HEK293T (cell line): ENCODE results near the gene SLAMF8.

Experiments used
- BHLHE40 ChIP-seq: fragments of 450-650 bp; IDR thresholded peaks from 2 replicates; pipeline ENCODE4 v1.6.1; 2016; ENCODE audit warnings: mild to moderate bottlenecking, moderate library complexity, borderline replicate concordance
- ELF4 ChIP-seq: fragments of 450-650 bp; IDR thresholded peaks from 2 replicates; pipeline ENCODE4 v1.6.1; 2017; ENCODE audit warnings: antibody characterized with exemption
- FOXA1 ChIP-seq: fragments of 450-650 bp; IDR thresholded peaks from 2 replicates; pipeline ENCODE4 v1.6.1; 2016; ENCODE audit warnings: mild to moderate bottlenecking
- FOXK2 ChIP-seq: fragments of 450-650 bp; IDR thresholded peaks from 2 replicates; pipeline ENCODE4 v1.6.1; 2016; ENCODE audit warnings: mild to moderate bottlenecking
- FOXM1 ChIP-seq: fragments of 450-650 bp; IDR thresholded peaks from 2 replicates; pipeline ENCODE4 v1.6.1; 2017; ENCODE audit warnings: mild to moderate bottlenecking, borderline replicate concordance
- L3MBTL2 ChIP-seq: fragments of 450-650 bp; conservative IDR thresholded peaks from 2 replicates; pipeline ENCODE4 v1.6.1; 2016; ENCODE audit warnings: mild to moderate bottlenecking
- LEF1 ChIP-seq: fragments of 450-650 bp; IDR thresholded peaks from 2 replicates; pipeline ENCODE4 v1.6.1; 2017; ENCODE audit warnings: mild to moderate bottlenecking, borderline replicate concordance
- NFRKB ChIP-seq: fragments of 450-650 bp; IDR thresholded peaks from 2 replicates; pipeline ENCODE4 v1.6.1; 2016; ENCODE audit warnings: mild to moderate bottlenecking, moderate library complexity
- SP1 ChIP-seq: fragments of 450-650 bp; IDR thresholded peaks from 2 replicates; pipeline ENCODE4 v1.6.1; 2017
- TARDBP ChIP-seq: fragments of 450-650 bp; IDR thresholded peaks from 2 replicates; pipeline ENCODE4 v1.6.1; 2016
- ZNF384 ChIP-seq: fragments of 450-650 bp; IDR thresholded peaks from 2 replicates; pipeline ENCODE4 v1.6.1; 2016
- TF ChIP-seq, protein P1 (sequence below): fragments of 450-650 bp; IDR thresholded peaks from 2 replicates; pipeline ENCODE4 v1.6.1; 2016

DNA sequence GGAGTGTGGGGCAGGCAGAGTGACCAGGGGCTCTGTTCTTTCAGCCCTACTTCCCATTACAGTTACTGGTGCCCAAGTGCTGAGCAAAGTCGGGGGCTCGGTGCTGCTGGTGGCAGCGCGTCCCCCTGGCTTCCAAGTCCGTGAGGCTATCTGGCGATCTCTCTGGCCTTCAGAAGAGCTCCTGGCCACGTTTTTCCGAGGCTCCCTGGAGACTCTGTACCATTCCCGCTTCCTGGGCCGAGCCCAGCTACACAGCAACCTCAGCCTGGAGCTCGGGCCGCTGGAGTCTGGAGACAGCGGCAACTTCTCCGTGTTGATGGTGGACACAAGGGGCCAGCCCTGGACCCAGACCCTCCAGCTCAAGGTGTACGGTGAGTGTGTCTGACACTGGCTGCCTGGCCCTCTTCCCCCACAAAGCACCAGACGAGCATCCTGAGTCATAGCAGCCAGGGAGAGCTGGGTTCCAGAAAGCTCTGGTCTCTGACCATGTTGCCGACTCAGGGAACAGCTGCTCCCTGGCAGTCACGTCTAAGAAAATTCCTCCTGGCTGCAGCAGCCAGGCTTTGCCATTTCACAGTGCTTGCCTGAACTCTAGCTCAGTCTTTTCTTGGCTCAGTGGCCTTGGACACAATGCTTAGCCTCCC, 3.3 kb downstream of the SLAMF8 start:
- TF ChIP-seq FOXK2 (no peak), TARDBP (no peak), FOXA1 (no peak), BHLHE40 (no peak), NFRKB (no peak), SP1 (no peak), ZNF384 (no peak), L3MBTL2 (no peak), LEF1 (no peak), FOXM1 (no peak), ELF4 (no peak)
- TF ChIP-seq, protein P1, sequence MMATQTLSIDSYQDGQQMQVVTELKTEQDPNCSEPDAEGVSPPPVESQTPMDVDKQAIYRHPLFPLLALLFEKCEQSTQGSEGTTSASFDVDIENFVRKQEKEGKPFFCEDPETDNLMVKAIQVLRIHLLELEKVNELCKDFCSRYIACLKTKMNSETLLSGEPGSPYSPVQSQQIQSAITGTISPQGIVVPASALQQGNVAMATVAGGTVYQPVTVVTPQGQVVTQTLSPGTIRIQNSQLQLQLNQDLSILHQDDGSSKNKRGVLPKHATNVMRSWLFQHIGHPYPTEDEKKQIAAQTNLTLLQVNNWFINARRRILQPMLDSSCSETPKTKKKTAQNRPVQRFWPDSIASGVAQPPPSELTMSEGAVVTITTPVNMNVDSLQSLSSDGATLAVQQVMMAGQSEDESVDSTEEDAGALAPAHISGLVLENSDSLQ = no peak
